CD14-positive monocyte (primary cell): ENCODE measurements around the gene ATG10. TPM values are rescaled to one million over a fixed set of nuclear protein-coding genes. Genes with fewer than 3 reads are reported as not detected.

Experiments
- DNase-seq, 3 donors: peaks; one replicate each; pipeline ENCODE4 v3.0.0-alpha.2; 2011 to 2022
- H2AFZ ChIP-seq: 2 replicates; pipeline ENCODE4 v1.6.0; 2012; ENCODE audit warnings: mild to moderate bottlenecking, low read depth, low read length, inconsistent platforms; ENCODE audit not compliant: insufficient read depth, poor library complexity, severe bottlenecking
- H3K27ac ChIP-seq, 2 donors: 1 replicate in 1 of 2; 2 replicates in 1 of 2; pipeline ENCODE4 v1.5.1; 2012 to 2013; ENCODE audit warnings: low read length in 2 of 2, control low read depth in 1 of 2, inconsistent platforms in 1 of 2, low read depth in 1 of 2, mild to moderate bottlenecking in 1 of 2
- H3K27me3 ChIP-seq, 2 donors: one replicate each; pipeline versions ENCODE4 v1.6.0 to v1.6.1; 2011 to 2013; ENCODE audit warnings: low read length in 2 of 2; ENCODE audit not compliant: control insufficient read depth in 2 of 2, insufficient read depth in 2 of 2
- H3K36me3 ChIP-seq, 2 donors: replicated peaks in 1 of 2; 1 replicate in 1 of 2; 2 replicates in 1 of 2; pipeline versions ENCODE4 v1.5.1 to v1.6.1; 2012 to 2013; ENCODE audit warnings: low read length in 2 of 2, control low read depth in 1 of 2, inconsistent platforms in 1 of 2, mild to moderate bottlenecking in 1 of 2; ENCODE audit not compliant: insufficient read depth in 2 of 2, control insufficient read depth in 1 of 2
- H3K4me1 ChIP-seq, 2 donors: 1 replicate in 1 of 2; 2 replicates in 1 of 2; pipeline versions ENCODE4 v1.5.1 to v1.6.1; 2012 to 2013; ENCODE audit warnings: low read length in 2 of 2, control low read depth in 1 of 2, inconsistent platforms in 1 of 2, mild to moderate bottlenecking in 1 of 2, moderate library complexity in 1 of 2; ENCODE audit not compliant: insufficient read depth in 2 of 2, control insufficient read depth in 1 of 2
- H3K4me2 ChIP-seq: replicated peaks from 2 replicates; pipeline ENCODE3; 2012; ENCODE audit warnings: low read length, moderate library complexity, mild to moderate bottlenecking; ENCODE audit not compliant: poor library complexity, severe bottlenecking; ENCODE audit errors: extremely low read depth
- H3K4me3 ChIP-seq, 3 experiments: fragments of 200-600 bp in 1 of 3; sonication (generic) in 1 of 3; replicated peaks in 1 of 3; 1 replicate in 2 of 3; 2 replicates in 1 of 3; pipeline ENCODE4 v1.5.1; 2011 to 2013; ENCODE audit warnings: low read length in 3 of 3, mild to moderate bottlenecking in 3 of 3, control low read depth in 2 of 3, low read depth in 2 of 3, inconsistent platforms in 1 of 3, moderate library complexity in 1 of 3
- H3K79me2 ChIP-seq: 2 replicates; pipeline ENCODE4 v1.6.0; 2012; ENCODE audit warnings: mild to moderate bottlenecking, control low read depth, inconsistent platforms, low read length, moderate library complexity; ENCODE audit not compliant: insufficient read depth
- H3K9ac ChIP-seq: 2 replicates; pipeline ENCODE4 v1.6.0; 2017; ENCODE audit warnings: low read length, mild to moderate bottlenecking; ENCODE audit not compliant: insufficient read depth, poor library complexity, severe bottlenecking
- H3K9me3 ChIP-seq, 2 donors: replicated peaks in 1 of 2; 1 replicate in 1 of 2; 2 replicates in 1 of 2; pipeline versions ENCODE4 v1.5.1 to v1.6.1; 2012 to 2013; ENCODE audit warnings: low read length in 2 of 2, control low read depth in 1 of 2; ENCODE audit not compliant: control insufficient read depth in 1 of 2, insufficient read depth in 1 of 2
- H4K20me1 ChIP-seq: 2 replicates; pipeline ENCODE4 v1.6.0; 2012; ENCODE audit warnings: mild to moderate bottlenecking, low read length, control low read depth, moderate library complexity; ENCODE audit not compliant: insufficient read depth
- H3K27ac Mint-ChIP-seq, 7 donors: one replicate each; pipeline ENCODE4 v1.8.0; 2020; ENCODE audit warnings: mild to moderate bottlenecking in 7 of 7, mixed read lengths in 7 of 7, moderate library complexity in 6 of 7, inconsistent platforms in 2 of 7
- H3K27me3 Mint-ChIP-seq, 3 donors: one replicate each; pipeline ENCODE4 v1.8.0; 2021 to 2022; ENCODE audit warnings: low read depth in 3 of 3, mild to moderate bottlenecking in 3 of 3, mixed read lengths in 3 of 3, moderate library complexity in 3 of 3, inconsistent platforms in 1 of 3
- H3K36me3 Mint-ChIP-seq, 2 donors: one replicate each; pipeline ENCODE4 v1.8.0; 2020; ENCODE audit warnings: mixed read lengths in 2 of 2, inconsistent platforms in 1 of 2, mild to moderate bottlenecking in 1 of 2
- H3K4me1 Mint-ChIP-seq: one replicate; pipeline ENCODE4 v1.8.0; 2020; ENCODE audit warnings: mild to moderate bottlenecking, mixed read lengths
- H3K4me3 Mint-ChIP-seq, 2 donors: one replicate each; pipeline ENCODE4 v1.8.0; 2020; ENCODE audit warnings: mild to moderate bottlenecking in 2 of 2, mixed read lengths in 2 of 2, moderate library complexity in 1 of 2
- H3K9me3 Mint-ChIP-seq, 7 donors: one replicate each; pipeline ENCODE4 v1.8.0; 2020 to 2022; ENCODE audit warnings: mixed read lengths in 7 of 7, mild to moderate bottlenecking in 6 of 7, moderate library complexity in 6 of 7, inconsistent platforms in 2 of 7
- WGBS: methylation state at CpG from one replicate; pipeline ENCODE4 v1.1.5; 2013; ENCODE audit warnings: missing lambda C conversion rate; ENCODE audit not compliant: insufficient coverage; 5-methylcytosine and 5-hydroxymethylcytosine counted together
- intact Hi-C, 2 donors: fragments of 100-400 bp; cut with micrococcal nuclease; formaldehyde crosslinking; loops; one replicate each; pipeline versions ENCODE4 v1.15.0 to v1.15.1; 2023
- polyA plus RNA-seq, 3 donors: library from polyadenylated mRNA; depleted of rRNA in 1 of 3; unstranded in 2 of 3; stranded (reverse) in 1 of 3; fragments of 300-500 nt in 2 of 3; fragments of >200 nt in 1 of 3; fragmentation: Illumina TruSeq in 2 of 3; gene quantifications; 1 replicate in 2 of 3; 2 replicates in 1 of 3; pipeline ENCODE4 v1.2.3, GENCODE V29; 2012 to 2021
- TF ChIP-seq, protein P1 (sequence below): fragments of 200-600 bp; IDR thresholded peaks from one replicate; pipeline ENCODE4 v1.8.0; 2022; ENCODE audit warnings: antibody characterized with exemption, mild to moderate bottlenecking

ATG10 gene
- polyA plus RNA-seq, 3 donors, result 2.1 to 7.9 (median 5.6) TPM

DNA sequence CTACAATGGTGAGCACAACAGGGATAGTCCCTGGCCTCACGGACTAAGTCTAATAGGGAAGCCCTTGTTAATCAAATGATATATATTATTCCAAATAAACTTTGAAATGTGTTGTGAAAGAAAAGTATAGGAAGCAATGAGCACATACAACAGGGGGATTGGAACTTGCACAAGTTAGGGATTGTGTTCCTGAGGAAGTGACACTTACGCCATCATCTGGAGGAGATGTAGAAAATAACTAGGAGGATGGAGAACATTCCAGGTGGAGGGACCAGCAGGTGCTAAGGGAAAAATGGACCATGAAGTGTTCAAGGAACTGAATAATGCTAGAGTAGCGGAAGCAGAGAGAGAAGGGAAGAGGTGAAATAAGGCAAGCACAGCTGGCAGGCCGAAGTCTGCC is 325.1 kb downstream of the ATG10 start:
- Histone ChIP-seq H3K9me3 (no peaks in the 10 kb centered on the region), H4K20me1 (no peaks in the 10 kb centered on the region), H3K4me1 (no peaks in the 10 kb centered on the region), H3K4me3 (no peak overlapping the region), H3K4me2 (no peak overlapping the region), H3K79me2 (no peaks in the 10 kb centered on the region), H3K9ac (no peak overlapping the region), H3K27me3 (no peaks in the 10 kb centered on the region), H2AFZ (no peak overlapping the region), H3K27ac (no peak overlapping the region), H3K36me3 (no peaks in the 10 kb centered on the region)
- intact Hi-C loops, result no loop called here
- TF ChIP-seq, protein P1, sequence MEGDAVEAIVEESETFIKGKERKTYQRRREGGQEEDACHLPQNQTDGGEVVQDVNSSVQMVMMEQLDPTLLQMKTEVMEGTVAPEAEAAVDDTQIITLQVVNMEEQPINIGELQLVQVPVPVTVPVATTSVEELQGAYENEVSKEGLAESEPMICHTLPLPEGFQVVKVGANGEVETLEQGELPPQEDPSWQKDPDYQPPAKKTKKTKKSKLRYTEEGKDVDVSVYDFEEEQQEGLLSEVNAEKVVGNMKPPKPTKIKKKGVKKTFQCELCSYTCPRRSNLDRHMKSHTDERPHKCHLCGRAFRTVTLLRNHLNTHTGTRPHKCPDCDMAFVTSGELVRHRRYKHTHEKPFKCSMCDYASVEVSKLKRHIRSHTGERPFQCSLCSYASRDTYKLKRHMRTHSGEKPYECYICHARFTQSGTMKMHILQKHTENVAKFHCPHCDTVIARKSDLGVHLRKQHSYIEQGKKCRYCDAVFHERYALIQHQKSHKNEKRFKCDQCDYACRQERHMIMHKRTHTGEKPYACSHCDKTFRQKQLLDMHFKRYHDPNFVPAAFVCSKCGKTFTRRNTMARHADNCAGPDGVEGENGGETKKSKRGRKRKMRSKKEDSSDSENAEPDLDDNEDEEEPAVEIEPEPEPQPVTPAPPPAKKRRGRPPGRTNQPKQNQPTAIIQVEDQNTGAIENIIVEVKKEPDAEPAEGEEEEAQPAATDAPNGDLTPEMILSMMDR, result no peak
- Mint-ChIP-seq H3K4me1 (peaks cover 10% of the 10 kb centered on the region), H3K9me3 (no peaks in the 10 kb centered on the region), H3K27ac (no peak overlapping the region), H3K36me3 (no peaks in the 10 kb centered on the region), H3K4me3 (no peak overlapping the region), H3K27me3 (peaks cover 0 to 2% (median 0%) of the 10 kb centered on the region in 3 donors)
- 87% methylated on average over 3 of the region's 4 CpGs for WGBS
- DNase-seq, result no peak

DNA sequence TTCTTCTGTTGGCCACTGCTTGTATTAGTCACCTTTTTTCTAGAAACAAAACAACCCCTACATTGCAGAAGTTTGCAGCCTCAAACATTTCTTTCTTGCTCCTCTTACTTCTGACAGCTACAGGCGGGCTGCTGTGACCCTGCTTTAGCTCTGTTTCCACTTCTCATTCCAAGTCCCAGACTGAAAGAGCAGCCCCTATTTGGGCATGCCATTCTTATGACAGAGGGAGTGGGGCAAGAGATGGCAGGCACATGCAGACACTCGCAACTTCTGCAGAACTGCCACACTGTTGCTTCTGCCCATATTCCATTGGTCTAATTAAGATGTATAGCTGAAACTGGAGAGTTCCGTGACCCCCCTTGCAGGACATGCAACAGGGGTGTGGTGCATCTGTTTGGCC is 325.9 kb downstream of the ATG10 start:
- Histone ChIP-seq H3K4me2 (no peak overlapping the region), H2AFZ (no peak overlapping the region), H3K4me3 (no peak overlapping the region), H3K27ac (no peak overlapping the region), H3K9me3 (no peaks in the 10 kb centered on the region), H3K9ac (no peak overlapping the region), H3K79me2 (no peaks in the 10 kb centered on the region), H3K36me3 (no peaks in the 10 kb centered on the region), H3K27me3 (no peaks in the 10 kb centered on the region), H4K20me1 (no peaks in the 10 kb centered on the region), H3K4me1 (no peaks in the 10 kb centered on the region)
- Mint-ChIP-seq H3K27ac (peak overlapping the region in 1 of 7 donors; percentile 42), H3K36me3 (no peaks in the 10 kb centered on the region), H3K4me3 (no peak overlapping the region), H3K4me1 (peaks cover 10% of the 10 kb centered on the region), H3K9me3 (no peaks in the 10 kb centered on the region), H3K27me3 (peaks cover 0 to 2% (median 0%) of the 10 kb centered on the region in 3 donors)
- DNase-seq, result no peak
- intact Hi-C loops, result no loop called here
- TF ChIP-seq, protein P1, result no peak
- WGBS, result 100% methylated on average over 1 of the region's 3 CpGs
